ENCODE results near the gene ALAD. TPM values are rescaled to one million over a fixed set of nuclear protein-coding genes. Genes with fewer than 3 reads are reported as not detected.
A peak's percentile ranks its signal among the peaks of the same experiment; 100 is the strongest.

Gene ALAD
- total and polyA plus RNA-seq, 2 of the 8 experiments (the other 6 are each of a cell fraction or from before 2014, with no cell fraction given): 8.2 to 15.3 TPM

DNA sequence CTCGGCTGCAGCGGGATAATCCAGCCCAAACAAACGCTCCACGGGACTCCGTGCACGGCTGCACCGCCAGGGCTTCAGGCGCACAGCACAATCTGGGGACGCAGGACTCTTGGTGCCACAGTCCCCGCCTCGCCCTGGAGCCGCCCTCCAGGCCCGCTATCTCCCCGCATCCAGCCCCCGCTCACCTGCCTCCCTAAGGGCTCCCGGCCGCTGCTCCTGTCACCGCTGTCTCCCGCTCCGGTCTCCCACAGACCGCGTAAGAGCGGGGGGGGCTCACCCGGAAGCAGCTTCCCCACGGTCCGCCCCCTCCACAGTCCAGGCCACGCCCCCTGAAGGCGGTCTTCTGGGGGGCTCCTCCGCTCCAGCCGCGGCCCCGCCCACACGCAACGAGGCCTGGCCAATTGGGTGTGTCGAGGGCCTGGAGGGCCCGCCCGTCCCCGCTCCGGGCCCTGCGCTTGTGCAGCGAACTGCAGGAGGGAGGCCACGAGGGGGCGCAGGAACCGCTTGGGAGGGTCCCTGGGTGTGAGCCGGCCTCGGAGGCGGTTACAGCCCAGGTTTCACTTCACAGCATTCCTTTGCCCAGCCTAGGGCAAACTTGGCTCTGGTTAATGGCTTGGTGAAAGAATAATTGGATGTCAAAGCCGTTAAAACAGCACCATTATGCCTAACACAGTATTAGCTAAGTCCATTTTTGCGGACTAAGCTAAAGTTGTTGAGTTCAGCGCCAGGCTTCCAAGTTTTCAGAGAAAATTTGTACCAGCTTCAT is at the start of gene ALAD (continued):
- TF ChIP-seq RNF2 (IDR thresholded peaks at IDR 0.05; ENCODE audit: borderline replicate concordance, low read depth, low read length, missing control alignments, poor library complexity, severe bottlenecking): no peak
- peak; percentile 20 for TF ChIP-seq NANOG (IDR thresholded peaks at IDR 0.05; ENCODE audit: insufficient read depth, low read depth, low read length, poor library complexity, severe bottlenecking)
- TF ChIP-seq, protein P1, sequence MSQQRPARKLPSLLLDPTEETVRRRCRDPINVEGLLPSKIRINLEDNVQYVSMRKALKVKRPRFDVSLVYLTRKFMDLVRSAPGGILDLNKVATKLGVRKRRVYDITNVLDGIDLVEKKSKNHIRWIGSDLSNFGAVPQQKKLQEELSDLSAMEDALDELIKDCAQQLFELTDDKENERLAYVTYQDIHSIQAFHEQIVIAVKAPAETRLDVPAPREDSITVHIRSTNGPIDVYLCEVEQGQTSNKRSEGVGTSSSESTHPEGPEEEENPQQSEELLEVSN (IDR thresholded peaks at IDR 0.05): no peak
- TF ChIP-seq TEAD4 (IDR thresholded peaks at IDR 0.05; ENCODE audit: low read depth, low read length): 0 out of 2 replicates have a peak, but pooled peaks have one; percentile 24
- TF ChIP-seq, protein P2, sequence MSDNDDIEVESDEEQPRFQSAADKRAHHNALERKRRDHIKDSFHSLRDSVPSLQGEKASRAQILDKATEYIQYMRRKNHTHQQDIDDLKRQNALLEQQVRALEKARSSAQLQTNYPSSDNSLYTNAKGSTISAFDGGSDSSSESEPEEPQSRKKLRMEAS (IDR thresholded peaks at IDR 0.05): no peak
- TF ChIP-seq BRCA1 (IDR thresholded peaks at IDR 0.05; ENCODE audit: low read depth, low read length): no peak
- no peak for TF ChIP-seq CTBP2 (IDR thresholded peaks at IDR 0.05; ENCODE audit: borderline replicate concordance, insufficient read depth, insufficient read length, low read length)
- peak; percentile 59 for TF ChIP-seq TAF7 (optimal IDR thresholded peaks at IDR 0.05; ENCODE audit: borderline replicate concordance, low read depth, low read length)
- peak; percentile 73 for TF ChIP-seq CREB1 (IDR thresholded peaks at IDR 0.05)
- no peak for TF ChIP-seq TCF12 (IDR thresholded peaks at IDR 0.05; ENCODE audit: low read depth, low read length)
- no peak for TF ChIP-seq SIX5 (IDR thresholded peaks at IDR 0.05; ENCODE audit: low read depth, low read length)
- no peak for TF ChIP-seq SUZ12 (IDR thresholded peaks at IDR 0.05; ENCODE audit: low read length)
- no peak for TF ChIP-seq SP2 (IDR thresholded peaks at IDR 0.05; ENCODE audit: low read length)
- peak in 1 of 2 experiments; percentile 82; a peak in 3 of 4 replicates for TF ChIP-seq HDAC2 (IDR thresholded peaks at IDR 0.05; ENCODE audit: borderline replicate concordance in 1 of 2, low read depth in 2 of 2, low read length in 2 of 2)
- TF ChIP-seq MAFK (IDR thresholded peaks at IDR 0.05; ENCODE audit: low read depth, low read length): no peak
- TF ChIP-seq KDM5A (IDR thresholded peaks at IDR 0.05; ENCODE audit: low read length): no peak
- TF ChIP-seq RFX5 (IDR thresholded peaks at IDR 0.05; ENCODE audit: borderline replicate concordance, low read depth, low read length): no peak
- TF ChIP-seq, protein P3, sequence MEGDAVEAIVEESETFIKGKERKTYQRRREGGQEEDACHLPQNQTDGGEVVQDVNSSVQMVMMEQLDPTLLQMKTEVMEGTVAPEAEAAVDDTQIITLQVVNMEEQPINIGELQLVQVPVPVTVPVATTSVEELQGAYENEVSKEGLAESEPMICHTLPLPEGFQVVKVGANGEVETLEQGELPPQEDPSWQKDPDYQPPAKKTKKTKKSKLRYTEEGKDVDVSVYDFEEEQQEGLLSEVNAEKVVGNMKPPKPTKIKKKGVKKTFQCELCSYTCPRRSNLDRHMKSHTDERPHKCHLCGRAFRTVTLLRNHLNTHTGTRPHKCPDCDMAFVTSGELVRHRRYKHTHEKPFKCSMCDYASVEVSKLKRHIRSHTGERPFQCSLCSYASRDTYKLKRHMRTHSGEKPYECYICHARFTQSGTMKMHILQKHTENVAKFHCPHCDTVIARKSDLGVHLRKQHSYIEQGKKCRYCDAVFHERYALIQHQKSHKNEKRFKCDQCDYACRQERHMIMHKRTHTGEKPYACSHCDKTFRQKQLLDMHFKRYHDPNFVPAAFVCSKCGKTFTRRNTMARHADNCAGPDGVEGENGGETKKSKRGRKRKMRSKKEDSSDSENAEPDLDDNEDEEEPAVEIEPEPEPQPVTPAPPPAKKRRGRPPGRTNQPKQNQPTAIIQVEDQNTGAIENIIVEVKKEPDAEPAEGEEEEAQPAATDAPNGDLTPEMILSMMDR (IDR thresholded peaks at IDR 0.05; ENCODE audit: control extremely low read depth in 1 of 3, insufficient read depth in 1 of 3, low read depth in 1 of 3, low read length in 3 of 3): peak; percentile 81 to 93 (median 92)
- TF ChIP-seq POLR2AphosphoS5 (IDR thresholded peaks at IDR 0.05; ENCODE audit: low read depth, low read length): no peak
- no peak for TF ChIP-seq CEBPB (IDR thresholded peaks at IDR 0.05; ENCODE audit: low read depth, low read length)

Measured in H1 (cell line).